AG04450 (cell line): ENCODE results near the gene DGKG. TPM values are rescaled to one million over a fixed set of nuclear protein-coding genes. Genes with fewer than 3 reads are reported as not detected.

Source experiments
- CTCF ChIA-PET: fragments of 300-600, 350-600 bp; formaldehyde crosslinking; extraction: SDS; loops from one replicate; lab custom pipeline; 2022; ENCODE audit warnings: antibody characterized with exemption, inconsistent platforms; lab: Charles Lee
- POLR2A ChIA-PET: fragments of 350-600 bp; formaldehyde crosslinking; extraction: SDS; loops from one replicate; lab custom pipeline; 2021; ENCODE audit warnings: antibody characterized with exemption, inconsistent platforms; lab: Yijun Ruan, JAX
- DNase-seq: peaks from one replicate; pipeline ENCODE4 v3.0.0-alpha.2; 2011; ENCODE audit warnings: low read depth, low spot score
- H3K27ac ChIP-seq: one replicate; pipeline ENCODE4 v1.5.1; 2012; ENCODE audit warnings: low read depth, low read length, control low read depth
- H3K27me3 ChIP-seq: one replicate; pipeline ENCODE4 v1.6.0; 2012; ENCODE audit warnings: low read length; ENCODE audit not compliant: control insufficient read depth, insufficient read depth
- H3K4me3 ChIP-seq: 2 replicates; pipeline ENCODE4 v1.5.1; 2011; ENCODE audit warnings: mild to moderate bottlenecking, low read depth, low read length, control low read depth
- H3K9me3 ChIP-seq: 2 replicates; pipeline ENCODE4 v1.5.1; 2012; ENCODE audit warnings: low read length; ENCODE audit not compliant: control insufficient read depth, insufficient read depth
- polyA plus RNA-seq: library from polyadenylated mRNA; depleted of rRNA; stranded (reverse); fragments of >200 nt; gene quantifications from 2 replicates; pipeline ENCODE4 v1.2.3, GENCODE V29; 2011
- TF ChIP-seq, protein P1 (sequence below): IDR thresholded peaks from 2 replicates; pipeline ENCODE4 v1.5.1; 2011; ENCODE audit warnings: low read depth, low read length, control low read depth, inconsistent platforms

The DGKG gene
- polyA plus RNA-seq, 1 experiment, result 5.1 TPM

DNA sequence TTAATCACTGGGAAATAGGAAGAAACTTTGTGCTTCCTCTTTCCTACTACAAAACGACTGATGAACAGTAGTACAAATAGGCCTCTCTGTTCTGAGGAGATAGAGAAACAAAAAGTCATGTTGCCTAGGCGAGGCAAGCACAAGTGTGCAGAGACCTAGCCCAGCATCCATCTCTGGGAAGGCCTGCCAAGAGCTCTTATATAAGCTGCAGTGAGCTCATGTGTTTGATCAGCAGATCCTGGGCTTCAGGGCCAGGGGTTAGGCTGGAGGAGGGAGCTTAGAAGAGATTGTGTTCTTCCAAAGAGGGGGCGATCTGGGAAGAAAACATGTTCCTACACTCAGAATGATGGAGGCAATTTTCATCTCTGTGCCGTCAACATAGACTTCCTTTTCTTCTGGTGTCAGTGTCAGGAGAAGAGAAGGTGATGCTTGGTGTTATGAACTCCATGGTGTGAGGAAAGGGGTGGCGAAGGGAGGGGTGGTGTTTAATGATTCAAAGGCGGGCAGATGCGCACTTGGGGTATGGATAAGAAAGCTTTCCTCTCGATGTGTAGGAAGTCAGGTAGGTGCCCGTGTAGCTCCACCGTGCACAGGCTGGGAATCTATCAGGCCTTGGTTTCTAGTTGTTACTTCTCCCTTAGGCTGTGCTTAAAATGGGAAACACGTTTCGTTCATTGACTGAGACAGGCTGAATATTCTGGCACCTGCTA lies 223.6 kb downstream of the DGKG start:
- DNase-seq, result no peak
- Histone ChIP-seq H3K27me3 (peaks cover 12% of the 10 kb centered on the region), H3K27ac (no peak overlapping the region), H3K9me3 (no peaks in the 10 kb centered on the region), H3K4me3 (no peak overlapping the region)
- TF ChIP-seq, protein P1, sequence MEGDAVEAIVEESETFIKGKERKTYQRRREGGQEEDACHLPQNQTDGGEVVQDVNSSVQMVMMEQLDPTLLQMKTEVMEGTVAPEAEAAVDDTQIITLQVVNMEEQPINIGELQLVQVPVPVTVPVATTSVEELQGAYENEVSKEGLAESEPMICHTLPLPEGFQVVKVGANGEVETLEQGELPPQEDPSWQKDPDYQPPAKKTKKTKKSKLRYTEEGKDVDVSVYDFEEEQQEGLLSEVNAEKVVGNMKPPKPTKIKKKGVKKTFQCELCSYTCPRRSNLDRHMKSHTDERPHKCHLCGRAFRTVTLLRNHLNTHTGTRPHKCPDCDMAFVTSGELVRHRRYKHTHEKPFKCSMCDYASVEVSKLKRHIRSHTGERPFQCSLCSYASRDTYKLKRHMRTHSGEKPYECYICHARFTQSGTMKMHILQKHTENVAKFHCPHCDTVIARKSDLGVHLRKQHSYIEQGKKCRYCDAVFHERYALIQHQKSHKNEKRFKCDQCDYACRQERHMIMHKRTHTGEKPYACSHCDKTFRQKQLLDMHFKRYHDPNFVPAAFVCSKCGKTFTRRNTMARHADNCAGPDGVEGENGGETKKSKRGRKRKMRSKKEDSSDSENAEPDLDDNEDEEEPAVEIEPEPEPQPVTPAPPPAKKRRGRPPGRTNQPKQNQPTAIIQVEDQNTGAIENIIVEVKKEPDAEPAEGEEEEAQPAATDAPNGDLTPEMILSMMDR, result no peak
- ChIA-PET POLR2A (interaction anchor here (0.6 kb wide), 1 partner anchor 176 kb away, joined by 3 read pairs; no protein-coding TSS in a partner anchor), CTCF (interaction anchor here (1.4 kb wide), 1 partner anchor 161 kb away, joined by 4 read pairs; no protein-coding TSS in a partner anchor)

DNA sequence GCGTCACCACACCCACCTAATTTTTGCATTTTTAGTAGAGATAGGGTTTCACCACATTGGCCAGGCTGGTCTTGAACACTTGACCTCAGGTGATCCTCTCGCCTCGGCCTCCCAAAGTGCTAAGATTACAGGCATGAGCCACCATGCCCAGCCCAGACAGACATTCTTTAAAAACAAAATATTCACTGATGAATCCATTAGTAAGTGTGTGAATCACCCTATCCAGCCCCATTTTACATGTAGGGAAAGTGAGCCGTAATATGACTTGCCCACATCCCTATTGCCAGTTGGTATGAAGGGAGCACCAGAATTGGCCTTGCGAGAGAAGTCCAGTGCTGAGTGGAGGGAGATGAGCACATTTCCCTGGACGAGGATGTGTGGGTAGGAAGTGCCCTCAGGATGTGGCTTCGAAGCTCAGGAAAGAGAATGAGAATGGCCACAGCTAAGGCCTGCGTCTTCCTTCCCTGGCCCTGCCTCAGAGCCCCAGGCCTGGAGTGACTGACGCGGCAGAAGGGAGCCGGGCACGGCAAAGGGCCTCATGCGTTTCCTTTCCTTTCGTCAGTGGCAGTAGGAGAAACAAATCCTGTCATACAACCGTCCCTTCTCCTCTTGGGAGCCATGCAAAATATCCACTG lies 224.9 kb downstream of the DGKG start:
- Histone ChIP-seq H3K27ac (no peak overlapping the region), H3K27me3 (peaks cover 14% of the 10 kb centered on the region), H3K9me3 (no peaks in the 10 kb centered on the region), H3K4me3 (no peak overlapping the region)
- TF ChIP-seq, protein P1, result no peak
- ChIA-PET POLR2A (no interaction called here), CTCF (no interaction called here)
- DNase-seq, result no peak

DNA sequence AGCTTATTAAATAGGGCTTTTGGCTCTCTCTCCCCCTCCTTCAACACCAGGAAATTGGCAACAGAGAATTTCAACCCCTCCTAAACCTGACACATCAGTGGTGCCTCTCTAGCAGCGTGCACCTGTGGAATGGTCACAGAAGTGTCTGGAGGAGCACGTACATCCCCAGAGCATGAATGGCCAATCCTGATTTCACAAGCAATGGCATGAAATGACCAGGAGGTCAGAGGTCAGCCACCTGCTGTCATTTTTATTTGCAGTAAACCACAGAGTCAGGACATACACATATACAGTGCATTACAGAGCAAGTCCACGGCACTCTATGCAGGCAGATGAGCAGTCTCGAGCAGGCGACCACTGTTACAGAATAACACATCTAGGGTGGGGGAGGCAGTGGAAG lies 228.1 kb downstream of the DGKG start:
- no peak for DNase-seq
- no peak overlapping the region for H3K27ac ChIP-seq
- no peaks in the 10 kb centered on the region for H3K9me3 ChIP-seq
- H3K27me3 ChIP-seq, result peaks cover 18% of the 10 kb centered on the region
- POLR2A ChIA-PET, result no interaction called here
- no peak overlapping the region for H3K4me3 ChIP-seq
- TF ChIP-seq, protein P1, result no peak
- CTCF ChIA-PET, result no interaction called here

DNA sequence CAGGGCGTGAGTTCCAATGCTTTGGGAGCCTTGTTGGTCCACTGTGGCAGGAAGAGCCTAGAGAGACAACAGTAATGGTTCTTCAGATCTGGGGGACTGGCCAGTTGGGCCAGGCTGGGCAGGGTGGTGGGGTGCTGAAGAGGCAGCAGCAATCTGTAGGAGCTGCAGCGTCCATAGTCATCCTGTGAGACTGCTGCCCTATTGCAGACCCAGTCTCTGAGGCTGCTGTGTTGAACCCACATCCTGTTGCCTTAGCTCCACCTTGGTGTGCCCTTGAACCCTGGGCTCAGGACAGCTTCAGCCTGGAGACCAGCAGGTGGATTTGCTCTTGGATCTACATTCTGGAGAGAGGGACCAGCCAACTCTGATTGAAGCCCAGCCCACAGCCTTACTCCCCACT lies 229.5 kb downstream of the DGKG start:
- POLR2A ChIA-PET, result no interaction called here
- peaks cover 18% of the 10 kb centered on the region for H3K27me3 ChIP-seq
- no peak overlapping the region for H3K4me3 ChIP-seq
- CTCF ChIA-PET, result interaction anchor here (0.6 kb wide), 1 partner anchor 156 kb away, joined by 3 read pairs; no protein-coding TSS in a partner anchor
- no peak for DNase-seq
- TF ChIP-seq, protein P1, result no peak
- no peaks in the 10 kb centered on the region for H3K9me3 ChIP-seq
- no peak overlapping the region for H3K27ac ChIP-seq

DNA sequence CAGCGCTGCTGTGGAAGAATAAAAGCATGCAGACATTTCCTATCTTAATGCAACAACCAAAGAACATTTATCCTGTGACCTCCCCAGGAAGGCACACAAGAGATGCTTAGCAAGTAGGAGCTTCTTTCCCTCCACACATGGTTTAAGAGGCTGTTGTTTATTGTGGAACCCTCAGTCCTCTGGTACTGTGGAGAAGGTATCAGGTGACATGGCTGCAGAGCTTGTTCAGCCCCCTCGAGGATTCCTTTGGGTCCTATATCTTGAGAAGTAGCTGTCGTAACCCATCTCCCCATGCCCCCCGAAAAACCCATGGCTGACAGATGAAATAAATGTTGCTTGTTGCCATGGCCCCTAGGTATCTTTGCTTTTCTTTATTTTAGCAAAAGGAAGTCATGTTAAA lies 232.8 kb downstream of the DGKG start:
- TF ChIP-seq, protein P1, result no peak
- Histone ChIP-seq H3K9me3 (no peaks in the 10 kb centered on the region; the same call in 1 of the 2 replicates), H3K27me3 (peaks cover 13% of the 10 kb centered on the region), H3K27ac (no peak overlapping the region), H3K4me3 (no peak overlapping the region)
- ChIA-PET POLR2A (no interaction called here), CTCF (no interaction called here)
- no peak for DNase-seq
